ENCODE data around the gene ERI3.

ERI3 gene

GRCh38 chr1:44236490-44237272 is 118.4 kb downstream of the ERI3 start:
- TF ChIP-seq CTCF (IDR thresholded peaks at IDR 0.05; ENCODE audit: low read depth, low read length, missing control alignments): no peak
- no peak overlapping the region for H3K4me3 ChIP-seq (ENCODE audit: low read depth, low read length)
- no peak for DNase-seq (ENCODE audit: low read depth)
- in situ Hi-C loops (cut with HindIII; ENCODE audit: low sequenced_read_pairs): no loop called here

- no peak overlapping the region for H3K4me3 ChIP-seq (ENCODE audit: low read depth, low read length)
- in situ Hi-C loops (cut with HindIII; ENCODE audit: low sequenced_read_pairs): no loop called here
- no peak for TF ChIP-seq CTCF (IDR thresholded peaks at IDR 0.05; ENCODE audit: low read depth, low read length, missing control alignments)
- DNase-seq (ENCODE audit: low read depth): no peak
Observed at GRCh38 chr1:44235808-44236207, 119.2 kb downstream of the ERI3 start.

- in situ Hi-C loops (cut with HindIII; ENCODE audit: low sequenced_read_pairs): no loop called here
- DNase-seq (ENCODE audit: low read depth): no peak
- H3K4me3 ChIP-seq (ENCODE audit: low read depth, low read length): no peak overlapping the region
- TF ChIP-seq CTCF (IDR thresholded peaks at IDR 0.05; ENCODE audit: low read depth, low read length, missing control alignments): no peak
Observed at GRCh38 chr1:44233593-44233992, 121.5 kb downstream of the ERI3 start.

GRCh38 chr1:44230796-44231195 is 124.3 kb downstream of the ERI3 start:
- TF ChIP-seq CTCF (IDR thresholded peaks at IDR 0.05; ENCODE audit: low read depth, low read length, missing control alignments): no peak
- H3K4me3 ChIP-seq (ENCODE audit: low read depth, low read length): no peak overlapping the region
- DNase-seq (ENCODE audit: low read depth): no peak
- in situ Hi-C loops (cut with HindIII; ENCODE audit: low sequenced_read_pairs): no loop called here

- no peak overlapping the region for H3K4me3 ChIP-seq (ENCODE audit: low read depth, low read length)
- in situ Hi-C loops (cut with HindIII; ENCODE audit: low sequenced_read_pairs): no loop called here
- no peak for TF ChIP-seq CTCF (IDR thresholded peaks at IDR 0.05; ENCODE audit: low read depth, low read length, missing control alignments)
- no peak for DNase-seq (ENCODE audit: low read depth)
Observed at GRCh38 chr1:44229435-44230167, 125.5 kb downstream of the ERI3 start.

GRCh38 chr1:44228218-44228617 is 126.8 kb downstream of the ERI3 start:
- in situ Hi-C loops (cut with HindIII; ENCODE audit: low sequenced_read_pairs): no loop called here
- DNase-seq (ENCODE audit: low read depth): no peak
- H3K4me3 ChIP-seq (ENCODE audit: low read depth, low read length): no peak overlapping the region
- no peak for TF ChIP-seq CTCF (IDR thresholded peaks at IDR 0.05; ENCODE audit: low read depth, low read length, missing control alignments)
